Measurements from ENCODE around the gene ACR.

Gene ACR

GRCh38 chr22:50702821-50703725, 34.9 kb upstream of the ACR start:
- DNase-seq: no peak

- DNase-seq: no peak
These were observed 34.1 kb upstream of the ACR start for GRCh38 chr22:50703726-50704509.

DNA sequence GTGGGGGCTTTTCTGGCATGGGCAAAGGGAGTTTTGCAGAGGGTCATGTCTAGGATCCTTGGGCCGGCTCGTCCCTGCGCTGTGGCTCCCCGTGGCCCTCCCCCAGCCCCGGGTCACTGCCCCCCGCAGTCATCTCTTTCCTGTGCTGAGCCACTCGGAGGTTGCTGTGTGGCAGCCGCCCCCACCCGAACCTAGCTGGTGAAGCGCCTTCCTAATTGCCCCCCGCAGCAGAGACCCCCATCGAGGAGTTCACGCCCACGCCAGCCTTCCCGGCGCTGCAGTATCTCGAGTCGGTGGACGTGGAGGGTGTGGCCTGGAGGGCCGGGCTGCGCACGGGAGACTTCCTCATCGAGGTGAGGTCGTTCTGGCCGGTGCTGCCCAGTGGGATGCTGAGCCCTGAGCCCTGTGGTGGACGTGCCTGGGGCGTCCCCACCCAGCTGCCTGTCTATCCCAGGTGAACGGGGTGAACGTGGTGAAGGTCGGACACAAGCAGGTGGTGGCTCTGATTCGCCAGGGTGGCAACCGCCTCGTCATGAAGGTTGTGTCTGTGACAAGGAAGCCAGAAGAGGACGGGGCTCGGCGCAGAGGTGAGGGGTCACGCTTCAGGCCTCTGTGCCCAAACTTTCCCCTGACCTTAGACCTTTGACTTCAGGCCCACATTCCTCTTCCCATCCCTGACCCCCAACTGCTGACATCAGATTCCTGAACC, 33.3 kb upstream of the ACR start:
- no peak for DNase-seq

GRCh38 chr22:50705219-50705691, 32.7 kb upstream of the ACR start:
- no peak for DNase-seq

DNA sequence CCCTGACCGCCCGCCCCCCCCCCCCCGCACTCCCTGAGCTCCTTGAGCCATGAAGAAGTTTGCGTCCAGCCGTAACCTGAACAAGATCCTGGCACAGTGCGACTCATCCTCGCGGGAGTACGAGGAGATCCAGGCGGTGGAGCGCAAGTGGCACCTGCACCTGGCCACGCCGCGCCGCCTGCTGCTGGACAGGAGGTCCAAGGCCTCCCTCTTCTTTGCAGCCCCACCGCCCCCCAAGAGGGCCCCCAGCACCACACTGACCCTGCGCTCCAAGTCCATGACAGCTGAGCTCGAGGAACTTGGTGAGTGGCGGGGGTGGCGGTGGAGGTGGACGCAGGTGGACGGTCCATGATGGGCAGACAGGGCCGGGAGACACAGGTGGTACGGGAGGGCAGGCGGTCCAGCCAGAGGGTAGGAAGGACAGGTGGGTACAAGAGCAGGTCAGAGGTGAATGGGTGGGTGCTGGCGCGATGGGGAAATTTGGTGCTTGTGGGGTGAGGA, 32.1 kb upstream of the ACR start:
- no peak for DNase-seq

- DNase-seq: no peak
These were observed 31.4 kb upstream of the ACR start for GRCh38 chr22:50706481-50707125.

DNA sequence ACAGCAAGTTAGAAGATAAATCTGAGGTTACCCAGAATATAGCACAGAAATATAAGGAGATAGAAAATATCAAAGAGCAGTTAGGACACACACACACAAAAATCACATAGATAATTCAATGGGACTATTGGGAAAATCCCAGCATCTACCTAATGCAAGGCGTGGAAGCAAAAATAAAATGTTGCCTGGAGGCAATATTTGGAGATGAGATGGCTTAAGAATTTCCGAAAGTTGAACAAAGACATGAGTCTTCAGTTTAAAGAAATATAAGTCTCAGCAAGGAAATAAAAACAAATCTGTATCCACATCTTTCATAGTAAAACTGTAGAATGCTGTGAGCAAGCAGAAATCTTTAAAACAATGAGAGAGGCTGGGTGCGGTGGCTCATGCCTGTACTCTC, 29.5 kb upstream of the ACR start:
- no peak for DNase-seq

- DNase-seq: no peak
These were observed 29.0 kb upstream of the ACR start for GRCh38 chr22:50708996-50709395.

DNA sequence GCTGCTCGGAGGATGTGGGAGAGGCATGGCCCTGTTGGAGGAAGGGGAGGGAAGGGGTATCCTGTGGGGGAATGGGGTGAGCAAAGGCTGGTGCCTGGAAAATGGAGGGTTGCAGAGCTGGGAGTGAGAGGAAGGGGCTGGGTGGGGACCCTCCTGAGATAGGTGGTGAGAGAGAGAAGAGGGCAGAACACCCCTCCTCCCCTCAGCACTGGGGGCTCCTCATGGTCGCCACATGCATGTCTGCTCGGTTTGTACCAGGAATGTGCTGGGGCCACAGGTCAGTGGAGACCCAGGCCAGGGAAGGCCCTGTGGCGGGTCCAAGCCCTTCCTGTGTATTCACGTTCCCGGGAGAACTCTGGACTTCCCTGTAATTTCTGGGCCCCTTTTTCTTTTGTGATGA, 27.8 kb upstream of the ACR start:
- DNase-seq: no peak

DNA sequence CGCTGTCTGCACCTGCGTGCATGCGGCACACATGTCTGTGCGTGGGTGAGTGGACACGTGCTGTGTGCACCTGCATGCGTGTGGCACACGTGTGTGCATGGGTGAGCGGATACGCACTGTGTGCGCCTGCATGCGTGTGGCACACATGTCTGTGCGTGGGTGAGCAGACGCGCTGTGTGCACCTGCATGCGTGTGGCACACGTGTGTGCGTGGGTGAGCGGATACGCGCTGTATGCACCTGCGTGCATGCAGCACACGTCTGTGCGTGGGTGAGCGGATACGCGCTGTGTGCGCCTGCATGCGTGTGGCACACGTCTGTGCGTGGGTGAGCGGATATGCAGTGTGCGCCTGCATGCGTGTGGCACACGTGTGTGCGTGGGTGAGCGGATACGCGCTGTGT, 27.1 kb upstream of the ACR start:
- DNase-seq: no peak

- DNase-seq: no peak
These were observed 26.3 kb upstream of the ACR start for GRCh38 chr22:50711446-50712340.

GRCh38 chr22:50712341-50713007, 25.5 kb upstream of the ACR start:
- no peak for DNase-seq

- DNase-seq: no peak
These were observed 25.0 kb upstream of the ACR start for GRCh38 chr22:50713008-50713385.

GRCh38 chr22:50713571-50714056, 24.4 kb upstream of the ACR start:
- DNase-seq: no peak

GRCh38 chr22:50714150-50714549, 23.9 kb upstream of the ACR start:
- no peak for DNase-seq

- DNase-seq: no peak
These were observed 23.3 kb upstream of the ACR start for GRCh38 chr22:50714631-50715179.

DNA sequence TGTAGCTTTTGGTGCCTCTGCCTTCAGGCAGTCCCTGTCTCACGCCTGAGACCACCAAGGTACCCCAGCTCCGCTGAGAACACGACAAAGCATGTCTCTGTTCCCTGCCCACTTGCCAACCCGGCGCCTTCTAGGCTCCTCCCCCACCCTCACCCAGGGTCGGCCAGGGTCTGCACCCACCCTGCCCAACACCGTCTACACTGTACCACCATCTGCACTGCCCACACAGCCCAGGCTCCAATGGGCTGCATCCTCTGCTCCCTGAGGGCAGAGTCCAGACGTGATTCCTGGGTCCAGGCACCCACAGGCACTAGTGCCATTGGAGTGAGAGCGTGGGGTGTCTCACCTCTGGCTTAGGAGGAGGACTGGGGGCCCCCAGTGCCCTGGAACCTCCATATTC, 22.8 kb upstream of the ACR start:
- DNase-seq: no peak

- DNase-seq: no peak
These were observed 22.2 kb upstream of the ACR start for GRCh38 chr22:50715776-50716175.

- no peak for DNase-seq
These were observed 21.5 kb upstream of the ACR start for GRCh38 chr22:50716290-50717024.
